NCI-H2171 (cell line): Measurements from ENCODE around the gene PKP1.

ENCODE experiments used
- DNase-seq: peaks from one replicate; lab custom pipeline; 2025; lab: John Stamatoyannopoulos, UW

The PKP1 gene

GRCh38 chr1:201309416-201309815 is 26.1 kb downstream of the PKP1 start:
- DNase-seq: peak; percentile 90

DNA sequence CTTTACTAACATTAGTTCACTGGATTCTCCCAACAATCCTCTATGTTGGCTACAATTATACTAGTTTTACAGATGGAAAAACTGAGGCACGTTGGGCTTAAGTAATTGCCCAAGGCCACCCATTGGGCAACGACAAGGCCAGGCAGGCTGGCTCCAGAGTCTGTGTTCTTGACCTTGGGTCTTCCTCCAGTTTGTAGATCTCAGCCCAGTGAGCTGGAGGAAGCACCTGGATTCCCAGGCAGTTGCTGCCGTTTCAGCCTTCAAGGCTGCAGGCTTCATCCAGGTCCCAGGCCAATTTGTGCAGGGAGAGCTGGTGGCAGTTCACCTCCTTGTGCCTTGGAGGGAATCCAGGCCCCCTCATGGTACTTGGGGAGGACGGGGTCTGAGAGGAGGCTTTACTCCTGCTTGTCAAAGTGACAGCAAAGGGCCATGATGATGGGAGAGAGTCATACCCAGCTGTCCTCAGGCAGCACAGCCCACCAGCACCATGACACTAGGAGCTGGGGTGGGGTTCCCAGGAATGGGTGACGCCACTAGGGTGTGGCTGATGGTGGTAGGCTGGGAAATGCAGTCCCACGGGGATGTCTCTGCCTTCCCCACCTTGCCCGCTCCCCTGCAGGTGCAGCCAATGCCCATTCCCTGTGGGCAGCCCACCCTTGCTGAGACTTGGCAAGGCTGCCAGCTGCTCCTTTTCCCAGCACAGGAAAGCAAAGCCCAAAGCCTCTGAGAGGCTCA is 27.1 kb downstream of the PKP1 start:
- DNase-seq: no peak

GRCh38 chr1:201310986-201311355 is 27.7 kb downstream of the PKP1 start:
- DNase-seq: peak; percentile 55

DNA sequence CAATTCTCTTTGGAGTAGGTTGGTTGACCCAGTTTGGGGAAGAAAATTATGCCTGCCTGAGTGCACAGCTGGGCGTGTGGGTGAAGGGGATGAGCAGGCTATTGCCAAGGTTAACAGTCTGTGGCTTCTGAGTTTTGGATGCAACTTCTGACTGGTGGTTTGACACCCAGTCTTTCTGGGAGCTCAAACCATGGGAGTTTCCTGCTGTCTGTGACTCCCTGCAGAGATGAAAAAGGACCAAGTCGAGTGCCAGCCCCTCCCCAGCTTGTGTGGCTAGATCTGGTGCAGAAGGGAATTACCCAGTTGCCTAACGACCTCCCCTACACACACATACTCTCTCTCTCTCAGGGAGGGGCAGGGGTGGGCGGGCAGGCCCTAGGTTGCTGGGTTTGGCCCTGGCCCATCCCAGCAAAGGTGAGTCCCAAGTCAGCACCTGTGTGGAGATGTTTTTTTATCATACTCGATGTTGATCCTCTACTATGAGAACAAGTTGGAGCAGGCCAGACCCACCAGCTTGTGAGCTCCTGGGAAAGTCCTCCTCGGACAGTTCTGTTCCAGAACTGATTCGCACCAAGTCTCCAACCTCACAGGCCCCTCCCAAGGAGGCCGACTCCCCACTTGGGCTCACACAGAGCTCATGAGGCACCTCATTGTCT is 28.2 kb downstream of the PKP1 start:
- DNase-seq: no peak

DNA sequence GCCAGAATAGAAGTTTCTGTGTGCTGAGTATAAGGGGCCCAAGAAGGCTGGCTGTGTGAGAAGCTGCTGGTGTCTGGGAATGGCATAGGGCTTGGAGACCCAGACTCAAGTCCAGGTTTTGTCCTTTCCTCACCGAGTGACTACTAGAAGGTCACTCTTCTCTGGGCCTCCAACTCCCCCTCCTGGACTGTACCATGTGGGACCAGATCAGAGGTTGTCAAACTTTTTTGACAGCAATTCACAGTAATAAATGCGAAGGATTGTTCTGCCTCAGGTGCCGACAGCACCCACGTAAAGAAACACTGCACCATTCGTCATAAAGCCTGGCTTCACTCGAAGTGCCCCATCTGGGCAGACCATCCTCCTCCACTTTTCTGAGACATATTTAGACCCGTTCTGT is 29.0 kb downstream of the PKP1 start:
- no peak for DNase-seq

GRCh38 chr1:201313086-201313485 is 29.8 kb downstream of the PKP1 start:
- peak; percentile 17 for DNase-seq

GRCh38 chr1:201316556-201316955 is 33.2 kb downstream of the PKP1 start:
- no peak for DNase-seq

GRCh38 chr1:201317551-201317950 is 34.2 kb downstream of the PKP1 start:
- DNase-seq: no peak

DNA sequence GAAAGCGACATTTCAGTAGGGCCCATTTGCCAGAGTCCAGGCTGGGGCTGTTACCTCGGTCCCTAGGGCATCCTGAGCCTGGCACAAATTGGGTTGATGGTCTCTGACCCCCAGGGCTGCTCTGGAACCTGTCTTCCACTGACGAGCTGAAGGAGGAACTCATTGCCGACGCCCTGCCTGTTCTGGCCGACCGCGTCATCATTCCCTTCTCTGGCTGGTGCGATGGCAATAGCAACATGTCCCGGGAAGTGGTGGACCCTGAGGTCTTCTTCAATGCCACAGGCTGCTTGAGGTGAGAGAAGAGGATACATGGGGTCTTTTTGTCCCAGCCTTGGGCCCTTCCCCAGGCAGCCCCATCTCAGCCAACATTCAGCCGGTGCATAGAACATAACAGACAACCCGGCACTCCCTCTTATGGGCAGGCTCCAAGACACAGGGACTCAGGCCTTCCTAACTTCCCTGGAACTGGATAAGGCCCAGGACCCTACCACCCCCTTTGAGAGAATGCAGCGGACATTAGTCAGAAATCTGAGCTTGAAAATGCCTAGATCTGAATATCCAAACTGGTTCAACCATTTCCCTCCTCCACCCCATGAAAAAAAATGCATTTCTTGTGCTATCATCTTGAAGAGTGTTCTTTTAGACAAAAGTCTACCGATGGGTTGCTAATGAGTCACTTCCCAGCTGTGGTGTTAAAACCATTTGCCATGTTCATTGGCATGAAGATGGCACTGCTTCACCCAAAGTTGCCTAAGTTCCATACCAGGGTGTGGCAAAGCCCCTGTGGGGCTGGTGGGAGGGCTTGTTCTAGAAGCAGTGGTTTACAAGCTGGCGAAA is 35.4 kb downstream of the PKP1 start:
- no peak for DNase-seq

- no peak for DNase-seq
Observed at GRCh38 chr1:201319631-201320030, 36.3 kb downstream of the PKP1 start.

DNA sequence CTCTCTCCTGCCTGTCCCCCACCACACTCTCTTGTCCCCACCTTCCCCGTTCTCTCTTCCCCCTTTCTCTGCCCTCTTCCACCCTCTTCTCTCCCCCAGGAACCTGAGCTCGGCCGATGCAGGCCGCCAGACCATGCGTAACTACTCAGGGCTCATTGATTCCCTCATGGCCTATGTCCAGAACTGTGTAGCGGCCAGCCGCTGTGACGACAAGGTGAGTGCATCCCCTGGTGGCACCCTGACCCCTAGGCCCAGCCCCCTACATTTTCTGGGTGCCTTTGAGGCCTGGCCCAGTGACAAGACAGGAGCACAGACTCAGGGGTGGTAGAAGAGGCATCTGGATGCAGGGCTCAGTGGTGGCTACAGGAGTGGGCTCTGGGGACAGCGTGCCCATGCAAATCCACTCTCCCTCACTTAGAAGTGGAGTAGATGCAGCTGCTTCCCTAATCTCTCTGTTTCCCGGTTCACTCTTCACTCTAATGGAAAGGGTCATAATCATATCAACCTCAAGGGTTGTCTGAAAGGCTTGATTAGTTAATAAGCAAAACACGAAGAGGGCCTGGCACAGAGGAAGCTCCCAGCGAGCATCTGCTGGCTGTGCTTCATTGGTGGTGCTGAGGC is 37.0 kb downstream of the PKP1 start:
- DNase-seq: no peak

DNA sequence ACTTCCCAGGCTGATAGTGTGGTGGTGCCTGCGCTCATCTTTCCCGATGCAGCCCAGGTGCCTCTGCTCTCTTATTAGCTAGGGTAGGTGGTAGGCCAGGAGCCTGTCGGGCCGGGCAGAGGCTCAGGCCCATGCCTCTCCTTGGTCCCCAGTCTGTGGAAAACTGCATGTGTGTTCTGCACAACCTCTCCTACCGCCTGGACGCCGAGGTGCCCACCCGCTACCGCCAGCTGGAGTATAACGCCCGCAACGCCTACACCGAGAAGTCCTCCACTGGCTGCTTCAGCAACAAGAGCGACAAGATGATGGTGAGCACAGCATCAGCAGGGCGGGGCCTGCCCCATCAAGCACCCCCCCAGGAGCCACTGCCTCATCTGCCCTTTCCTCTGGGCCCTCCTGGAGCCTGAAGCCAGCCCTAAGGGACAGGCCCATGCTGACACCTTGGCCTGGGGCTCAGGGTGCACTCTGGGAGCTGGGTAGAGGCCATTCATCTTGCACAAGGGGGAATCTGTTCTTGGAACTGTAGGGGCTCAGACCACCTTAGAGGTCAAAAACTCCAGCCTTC is 38.6 kb downstream of the PKP1 start:
- DNase-seq: no peak

DNA sequence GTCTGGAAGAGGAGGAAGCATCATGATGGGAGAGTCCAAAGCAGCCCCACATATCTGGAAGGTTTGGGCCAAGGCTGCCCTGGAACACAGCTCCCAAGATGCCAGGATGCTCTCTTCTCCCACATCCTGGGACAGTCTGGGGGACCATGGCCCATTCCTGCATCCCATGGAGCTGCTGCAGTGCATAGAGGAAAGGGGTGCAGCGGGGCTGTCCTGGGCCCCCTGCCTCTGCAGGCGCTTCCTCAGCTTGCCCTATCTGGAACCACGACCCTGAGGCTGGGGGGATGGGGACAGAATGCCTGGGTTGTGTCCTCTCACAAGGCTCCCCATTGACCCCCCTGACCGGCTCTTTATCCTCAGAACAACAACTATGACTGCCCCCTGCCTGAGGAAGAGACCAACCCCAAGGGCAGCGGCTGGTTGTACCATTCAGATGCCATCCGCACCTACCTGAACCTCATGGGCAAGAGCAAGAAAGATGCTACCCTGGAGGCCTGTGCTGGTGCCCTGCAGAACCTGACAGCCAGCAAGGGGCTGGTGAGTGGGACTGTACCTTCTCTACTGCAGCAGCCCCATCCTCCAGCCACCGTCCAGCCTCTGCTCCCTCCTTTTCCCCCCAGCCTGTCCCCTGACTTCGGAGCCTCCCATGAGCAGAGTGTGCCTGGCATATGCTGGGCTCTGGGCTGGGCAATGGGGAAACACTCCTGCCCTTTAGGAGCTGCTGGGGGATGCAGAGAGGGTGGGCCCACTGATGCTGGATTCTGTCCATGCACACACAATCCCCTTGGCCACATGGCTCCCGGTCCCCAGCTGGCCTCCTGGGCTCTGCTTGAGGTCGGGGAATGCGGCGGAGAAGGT is 39.6 kb downstream of the PKP1 start:
- no peak for DNase-seq

DNA sequence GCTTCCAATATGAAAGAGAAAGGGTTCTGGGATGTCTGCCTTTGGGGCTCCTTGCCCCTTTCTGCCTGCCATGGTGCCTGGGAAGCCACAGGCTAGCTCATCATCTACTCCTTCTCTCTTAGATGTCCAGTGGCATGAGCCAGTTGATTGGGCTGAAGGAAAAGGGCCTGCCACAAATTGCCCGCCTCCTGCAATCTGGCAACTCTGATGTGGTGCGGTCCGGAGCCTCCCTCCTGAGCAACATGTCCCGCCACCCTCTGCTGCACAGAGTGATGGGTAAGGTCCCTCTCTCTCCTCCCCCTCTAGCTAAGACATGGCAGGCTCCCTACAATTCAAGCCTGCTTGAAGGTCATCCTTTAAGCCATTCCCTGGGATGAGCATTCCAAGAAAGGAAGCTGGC is 41.0 kb downstream of the PKP1 start:
- DNase-seq: no peak

DNA sequence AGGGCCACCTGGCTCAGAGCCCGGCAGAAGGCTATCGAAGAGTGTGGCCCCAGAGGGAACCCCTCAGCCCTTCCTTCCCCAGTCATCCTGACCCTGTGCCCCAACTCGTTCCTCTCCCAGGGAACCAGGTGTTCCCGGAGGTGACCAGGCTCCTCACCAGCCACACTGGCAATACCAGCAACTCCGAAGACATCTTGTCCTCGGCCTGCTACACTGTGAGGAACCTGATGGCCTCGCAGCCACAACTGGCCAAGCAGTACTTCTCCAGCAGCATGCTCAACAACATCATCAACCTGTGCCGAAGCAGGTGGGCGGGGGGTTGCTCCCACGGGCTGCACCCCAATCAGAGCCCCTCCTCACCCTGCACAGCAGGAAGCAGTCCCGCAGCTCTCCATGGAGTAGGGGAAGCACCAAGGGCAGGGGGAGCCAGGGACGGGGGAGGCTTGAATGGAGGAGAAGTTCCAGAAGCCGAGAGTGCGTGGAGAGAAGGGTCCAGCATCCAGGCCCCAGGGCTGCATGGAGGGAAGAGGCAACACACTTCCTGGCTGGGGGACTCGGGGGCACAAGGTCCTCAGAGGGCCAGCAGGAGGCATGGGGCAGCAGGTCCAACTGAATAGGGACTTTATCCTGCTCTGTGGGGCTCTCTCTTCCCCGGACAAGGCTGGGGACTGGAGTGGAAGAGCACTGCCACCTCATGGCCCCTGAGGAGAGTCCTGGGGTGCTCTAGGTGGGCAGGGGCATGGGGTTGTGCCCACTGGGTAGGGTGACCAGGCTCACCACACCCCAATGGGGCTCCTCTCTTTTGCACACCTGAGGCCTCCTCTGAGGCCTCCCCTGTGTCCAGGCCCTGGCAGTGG is 41.7 kb downstream of the PKP1 start:
- no peak for DNase-seq

DNA sequence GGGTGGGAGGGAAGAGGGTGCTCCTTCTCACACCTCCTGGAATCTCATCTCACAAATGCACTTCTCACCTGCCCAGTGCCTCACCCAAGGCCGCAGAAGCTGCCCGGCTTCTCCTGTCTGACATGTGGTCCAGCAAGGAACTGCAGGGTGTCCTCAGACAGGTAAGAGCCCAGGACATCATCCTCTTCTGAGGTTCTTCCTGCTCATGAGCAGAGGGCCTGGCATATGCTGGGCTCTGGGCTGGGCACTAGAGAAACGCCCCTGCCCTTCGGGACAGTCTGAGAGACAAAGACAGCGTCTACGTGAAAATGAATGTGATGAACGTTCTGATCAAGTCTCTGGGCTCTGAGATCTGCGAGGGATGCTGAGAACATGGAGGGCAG is 42.4 kb downstream of the PKP1 start:
- DNase-seq: no peak

DNA sequence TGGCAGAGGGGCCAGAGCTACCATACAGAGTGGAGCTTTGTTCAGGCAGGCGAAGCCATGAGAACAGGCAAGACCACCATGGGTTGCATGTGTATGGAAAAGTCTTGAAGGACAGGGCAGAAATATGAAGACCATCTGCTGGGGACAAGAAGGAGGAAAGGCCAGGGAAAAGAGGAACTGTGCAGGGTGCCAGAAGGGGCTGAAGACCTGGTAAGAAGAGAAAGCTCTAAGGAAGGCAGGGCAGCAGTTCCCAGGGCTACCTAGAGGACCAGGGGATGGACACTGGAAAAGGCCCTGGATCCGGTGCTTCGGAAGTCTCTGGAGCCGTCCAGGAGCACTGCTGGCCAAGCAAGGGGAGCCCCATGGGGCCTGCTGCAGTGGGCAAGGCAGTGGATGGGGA is 43.4 kb downstream of the PKP1 start:
- DNase-seq: no peak

GRCh38 chr1:201327687-201328240 is 44.5 kb downstream of the PKP1 start:
- no peak for DNase-seq

DNA sequence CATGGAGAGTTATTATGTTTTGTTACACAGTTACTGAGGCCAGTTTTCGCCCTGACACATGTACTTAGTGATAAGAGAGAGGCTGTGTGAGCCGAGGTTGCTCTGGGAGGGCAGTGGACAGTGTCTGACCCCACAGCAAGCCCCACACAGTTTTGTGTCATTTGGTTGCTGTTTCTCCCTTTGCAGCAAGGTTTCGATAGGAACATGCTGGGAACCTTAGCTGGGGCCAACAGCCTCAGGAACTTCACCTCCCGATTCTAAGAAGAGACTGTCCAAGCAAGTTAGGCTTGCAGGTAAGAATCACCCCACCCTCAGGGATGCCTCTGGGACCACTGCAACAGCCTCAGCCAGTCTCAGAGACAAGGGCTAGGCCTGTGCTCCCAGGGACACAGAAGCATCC is 45.3 kb downstream of the PKP1 start:
- no peak for DNase-seq

DNA sequence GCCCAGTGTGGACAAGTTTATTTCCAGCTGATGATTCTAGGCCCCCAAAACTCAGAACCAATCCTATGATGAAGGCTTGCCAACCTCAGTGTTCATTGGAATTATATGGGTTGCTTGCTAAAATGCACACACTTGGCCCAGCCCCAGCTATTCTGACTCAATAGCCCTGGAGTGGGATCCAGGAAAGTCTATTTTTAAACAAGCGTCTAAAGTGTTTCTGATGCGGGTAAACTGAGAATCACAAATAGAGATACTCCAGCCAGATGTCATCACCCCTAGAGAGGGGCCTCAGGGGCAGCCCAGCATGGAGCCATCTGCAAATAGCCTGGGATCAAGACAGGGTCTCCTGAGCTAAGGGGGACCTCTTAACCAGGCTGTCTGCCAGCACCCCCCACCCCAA is 46.0 kb downstream of the PKP1 start:
- DNase-seq: no peak
